BLaER1 treated with 17β-estradiol and CSF1 and Interleukin-3, amounts not matched to agents 10 nM and 100 nM (cell line): ENCODE data around the gene SPRYD3.

ENCODE experiments used
- H3K27ac ChIP-seq, 11 experiments: shearing (Covaris generic); formaldehyde crosslinking; 2 replicates each; pipeline ENCODE4 v1.8.1; 2022
- H3K27me3 ChIP-seq, 11 experiments: shearing (Covaris generic); formaldehyde crosslinking; 2 replicates each; pipeline ENCODE4 v1.8.1; 2022
- H3K36me3 ChIP-seq, 11 experiments: shearing (Covaris generic); formaldehyde crosslinking; 2 replicates each; pipeline ENCODE4 v1.8.1; 2022
- H3K4me1 ChIP-seq, 10 experiments: shearing (Covaris generic); formaldehyde crosslinking; 2 replicates each; pipeline ENCODE4 v1.8.1; 2022
- H3K4me2 ChIP-seq, 11 experiments: shearing (Covaris generic); formaldehyde crosslinking; 2 replicates each; pipeline ENCODE4 v1.8.1; 2022
- H3K4me3 ChIP-seq, 10 experiments: shearing (Covaris generic); formaldehyde crosslinking; 2 replicates each; pipeline ENCODE4 v1.8.1; 2022
- H3K9ac ChIP-seq, 11 experiments: shearing (Covaris generic); formaldehyde crosslinking; 2 replicates each; pipeline ENCODE4 v1.8.1; 2022
- H3K9me3 ChIP-seq, 11 experiments: shearing (Covaris generic); formaldehyde crosslinking; replicated peaks in 1 of 11; 2 replicates each; pipeline ENCODE4 v1.8.1; 2022
- H4K20me1 ChIP-seq, 11 experiments: shearing (Covaris generic); formaldehyde crosslinking; 2 replicates each; pipeline ENCODE4 v1.8.1; 2022
- Cebpa-rat ChIP-seq, 11 experiments: shearing (Covaris generic); IDR thresholded peaks; 2 replicates each; pipeline ENCODE4 v1.8.1; 2022

The SPRYD3 gene

GRCh38 chr12:53051881-53052412 lies 27.2 kb downstream of the SPRYD3 start:
- Histone ChIP-seq H3K27me3 (no peaks in the 10 kb centered on the region), H3K4me1 (peaks cover 43 to 66% (median 57%) of the 10 kb centered on the region in 10 experiments), H3K4me2 (peak overlapping the region in 5 of 11 experiments; percentile 3 to 99 (median 94); a peak in 4 of 22 replicates), H3K9me3 (no peaks in the 10 kb centered on the region), H3K4me3 (no peak overlapping the region), H3K27ac (peak overlapping the region in 4 of 11 experiments; percentile 22 to 56 (median 48); a peak in 4 of 22 replicates), H3K9ac (peak overlapping the region in 3 of 11 experiments; percentile 7 to 23 (median 19); a peak in 5 of 22 replicates), H4K20me1 (0 out of 22 replicates have a peak, but pooled peaks cover 0 to 17% (median 0%) of the 10 kb centered on the region in 11 experiments), H3K36me3 (no peaks in the 10 kb centered on the region)
- no peak for TF ChIP-seq Cebpa-rat (IDR thresholded peaks at IDR 0.05)

- Histone ChIP-seq H3K4me3 (no peak overlapping the region), H3K4me2 (peak overlapping the region in 9 of 11 experiments; percentile 1 to 99 (median 90); a peak in 11 of 22 replicates), H3K27ac (peak overlapping the region in 8 of 11 experiments; percentile 34 to 56 (median 48); a peak in 11 of 22 replicates)
Measured at GRCh38 chr12:53051058-53051880, 27.9 kb downstream of the SPRYD3 start.

GRCh38 chr12:53050426-53051057 lies 28.6 kb downstream of the SPRYD3 start:
- H3K9ac ChIP-seq = peak overlapping the region in 9 of 11 experiments; percentile 2 to 85 (median 41); a peak in 11 of 22 replicates
- no peaks in the 10 kb centered on the region for H3K9me3 ChIP-seq
- peak overlapping the region in 10 of 11 experiments; percentile 1 to 99 (median 90); a peak in 16 of 22 replicates for H3K4me2 ChIP-seq
- H3K27me3 ChIP-seq = no peaks in the 10 kb centered on the region
- no peak for TF ChIP-seq Cebpa-rat (IDR thresholded peaks at IDR 0.05)
- H3K4me1 ChIP-seq = peaks cover 53 to 77% (median 68%) of the 10 kb centered on the region in 10 experiments
- no peak overlapping the region for H3K4me3 ChIP-seq
- H3K36me3 ChIP-seq = no peaks in the 10 kb centered on the region
- peak overlapping the region in 8 of 11 experiments; percentile 34 to 56 (median 48); a peak in 12 of 22 replicates for H3K27ac ChIP-seq
- H4K20me1 ChIP-seq = 0 out of 22 replicates have a peak, but pooled peaks cover 0 to 17% (median 0%) of the 10 kb centered on the region in 11 experiments

More at GRCh38 chr12:53051058-53051880, 27.9 kb downstream of the SPRYD3 start:
- 0 out of 22 replicates have a peak, but pooled peaks cover 0 to 17% (median 0%) of the 10 kb centered on the region in 11 experiments for H4K20me1 ChIP-seq
- no peaks in the 10 kb centered on the region for H3K27me3 ChIP-seq
- no peak for TF ChIP-seq Cebpa-rat (IDR thresholded peaks at IDR 0.05)
- H3K36me3 ChIP-seq = no peaks in the 10 kb centered on the region
- peaks cover 46 to 69% (median 61%) of the 10 kb centered on the region in 10 experiments for H3K4me1 ChIP-seq
- H3K9ac ChIP-seq = peak overlapping the region in 8 of 11 experiments; percentile 19 to 54 (median 42); a peak in 10 of 22 replicates
- no peaks in the 10 kb centered on the region for H3K9me3 ChIP-seq

- Histone ChIP-seq H3K9ac (peak within 1 kb of the TSS in 10 of 11 experiments; percentile 5 to 89 (median 48); a peak in 14 of 22 replicates), H3K4me3 (no peak within 1 kb of the TSS), H3K9me3 (no peaks in the 10 kb centered on the region), H4K20me1 (0 out of 22 replicates have a peak, but pooled peaks cover 0 to 17% (median 0%) of the 10 kb centered on the region in 11 experiments), H3K27me3 (no peaks in the 10 kb centered on the region), H3K4me2 (peak within 1 kb of the TSS; percentile 71 to 99 (median 90)), H3K27ac (peak within 1 kb of the TSS in 9 of 11 experiments; percentile 23 to 56 (median 48); a peak in 14 of 22 replicates), H3K4me1 (peaks cover 50 to 78% (median 68%) of the 10 kb centered on the region in 10 experiments), H3K36me3 (no peaks in the 10 kb centered on the region)
- TF ChIP-seq Cebpa-rat (IDR thresholded peaks at IDR 0.05) = no peak
Measured at GRCh38 chr12:53049571-53050318, 29.4 kb downstream of the SPRYD3 start, which contains the start of gene TNS2. TNS2 (plus strand) TSS chr12:53050065; CDS start chr12:53050186, 121 bp downstream.

GRCh38 chr12:53048780-53049401 lies 30.3 kb downstream of the SPRYD3 start:
- no peak overlapping the region for H3K4me3 ChIP-seq
- H3K27ac ChIP-seq = peak overlapping the region in 3 of 11 experiments; percentile 9 to 85 (median 56); a peak in 6 of 22 replicates
- no peaks in the 10 kb centered on the region for H3K27me3 ChIP-seq
- H3K4me1 ChIP-seq = peaks cover 46 to 82% (median 64%) of the 10 kb centered on the region in 10 experiments
- H3K9ac ChIP-seq = peak overlapping the region in 7 of 11 experiments; percentile 81 to 89 (median 84); a peak in 4 of 22 replicates
- peak overlapping the region; percentile 80 to 99 (median 90) for H3K4me2 ChIP-seq
- no peaks in the 10 kb centered on the region for H3K9me3 ChIP-seq
- H3K36me3 ChIP-seq = no peaks in the 10 kb centered on the region
- 0 out of 22 replicates have a peak, but pooled peaks cover 0 to 22% (median 0%) of the 10 kb centered on the region in 11 experiments for H4K20me1 ChIP-seq
- no peak for TF ChIP-seq Cebpa-rat (IDR thresholded peaks at IDR 0.05)

GRCh38 chr12:53048033-53048779 lies 31.0 kb downstream of the SPRYD3 start:
- H3K4me3 ChIP-seq = peak overlapping the region; percentile 63 to 76 (median 67)
- peaks cover 0 to 29% (median 0%) of the 10 kb centered on the region in 11 experiments; a peak in 1 of 22 replicates for H4K20me1 ChIP-seq
- TF ChIP-seq Cebpa-rat (IDR thresholded peaks at IDR 0.05) = no peak
- H3K9ac ChIP-seq = peak overlapping the region; percentile 77 to 89 (median 82)
- no peaks in the 10 kb centered on the region for H3K9me3 ChIP-seq
- peaks cover 0 to 5% (median under 1%) of the 10 kb centered on the region in 11 experiments; a peak in 3 of 22 replicates for H3K36me3 ChIP-seq
- H3K27me3 ChIP-seq = no peaks in the 10 kb centered on the region
- H3K4me2 ChIP-seq = peak overlapping the region; percentile 80 to 99 (median 90)
- peaks cover 39 to 77% (median 58%) of the 10 kb centered on the region in 10 experiments for H3K4me1 ChIP-seq
- peak overlapping the region; percentile 48 to 86 (median 76); a peak in 21 of 22 replicates for H3K27ac ChIP-seq
